ENCODE results near the gene FER1L5. TPM values are rescaled to one million over a fixed set of nuclear protein-coding genes. Genes with fewer than 3 reads are reported as not detected.

FER1L5 gene
- total and polyA plus RNA-seq, 9 of the 15 experiments (the other 6 are each of a cell fraction or from before 2014, with no cell fraction given), result 0.01 TPM; not detected in 6

GRCh38 chr2:96693286-96694200, 51.0 kb downstream of the FER1L5 start:
- 0 out of 2 replicates have a peak, but pooled peaks cover 3% of the 10 kb centered on the region for H4K20me1 ChIP-seq (replicated peaks; ENCODE audit: control insufficient read depth, insufficient read depth, low read length)
- FAIRE-seq, result no peak
- no peak overlapping the region for H3K27ac ChIP-seq (ENCODE audit: extremely low read depth, low read depth, low read length)
- H3K4me2 ChIP-seq (ENCODE audit: insufficient read depth, low read length), result no peak overlapping the region
- TF ChIP-seq ZBTB7A (IDR thresholded peaks at IDR 0.05; ENCODE audit: borderline replicate concordance, control insufficient read depth, low read depth, low read length) (no peak), U2AF2 (optimal IDR thresholded peaks at IDR 0.05; ENCODE audit: low read depth, low read length) (no peak), PHTF2 (CRISPR knock-in tag; IDR thresholded peaks at IDR 0.05) (no peak), CXXC5 (CRISPR knock-in tag; IDR thresholded peaks at IDR 0.05) (no peak), BRF2 (IDR thresholded peaks at IDR 0.05; ENCODE audit: borderline replicate concordance, insufficient read depth, insufficient read length) (no peak), ATF3 (IDR thresholded peaks at IDR 0.05) (no peak), ATF3 (CRISPR knock-in tag; conservative IDR thresholded peaks at IDR 0.05) (no peak), ZNF395 (CRISPR knock-in tag; IDR thresholded peaks at IDR 0.05) (no peak), NBN (IDR thresholded peaks at IDR 0.05; ENCODE audit: low read depth) (no peak), ZNF174 (CRISPR knock-in tag; IDR thresholded peaks at IDR 0.05) (no peak), FOXK1 (CRISPR knock-in tag; IDR thresholded peaks at IDR 0.05; ENCODE audit: borderline replicate concordance) (no peak), ZNF408 (CRISPR knock-in tag; IDR thresholded peaks at IDR 0.05; ENCODE audit: low read depth) (no peak)
- 47% methylated on average over 11 of the region's 14 CpGs for WGBS (ENCODE audit: insufficient coverage, low coverage, missing lambda C conversion rate)
- in situ Hi-C loops (cut with MboI) (no loop called here), intact Hi-C loops (cut with micrococcal nuclease) (no loop called here)
- H3K36me3 ChIP-seq (ENCODE audit: control insufficient read depth, insufficient read depth, low read length), result no peaks in the 10 kb centered on the region
- no peak for DNase-seq (ENCODE audit: extremely low read depth in 1 of 4, low spot score in 3 of 4)
- ChIA-PET CTCF (ENCODE audit: low intra/inter-chr PET ratio) (no interaction called here), POLR2A (interaction anchor here (0.8 to 1.2 kb wide), 2 partner anchors 9 to 21 kb away, joined by 3 to 4 read pairs; no protein-coding TSS in a partner anchor)
- no peak overlapping the region; a peak in 1 of 4 replicates for H3K9ac ChIP-seq (ENCODE audit: insufficient read depth in 1 of 2, low read depth in 2 of 2, low read length in 2 of 2)
- peaks cover 5% of the 10 kb centered on the region for H3K9me1 ChIP-seq (ENCODE audit: control insufficient read depth, insufficient read depth, low read length)
- H3K9me3 ChIP-seq (replicated peaks; ENCODE audit: control insufficient read depth, insufficient read depth, low read depth, low read length), result no peaks in the 10 kb centered on the region
- H3K79me2 ChIP-seq (ENCODE audit: control insufficient read depth, insufficient read depth, low read length), result no peaks in the 10 kb centered on the region
- H2AFZ ChIP-seq (ENCODE audit: low read depth, low read length), result no peak overlapping the region
- peaks cover 0 to 22% of the 10 kb centered on the region in 2 experiments; a peak in 3 of 5 replicates for H3K4me1 ChIP-seq (replicated peaks in 1 of 2; ENCODE audit: control insufficient read depth in 2 of 2, insufficient read depth in 2 of 2, low read length in 2 of 2)
- no TSS peak for BruUV-seq (replicated peaks)
- no peak for ATAC-seq
- H3K4me3 ChIP-seq, result no peak overlapping the region
- H3K27me3 ChIP-seq (ENCODE audit: control insufficient read depth in 2 of 2, insufficient read depth in 2 of 2, low read length in 2 of 2), result peaks cover 0 to 9% of the 10 kb centered on the region in 2 experiments; a peak in 1 of 5 replicates
